ENCODE data around the gene KDSR.

DNA sequence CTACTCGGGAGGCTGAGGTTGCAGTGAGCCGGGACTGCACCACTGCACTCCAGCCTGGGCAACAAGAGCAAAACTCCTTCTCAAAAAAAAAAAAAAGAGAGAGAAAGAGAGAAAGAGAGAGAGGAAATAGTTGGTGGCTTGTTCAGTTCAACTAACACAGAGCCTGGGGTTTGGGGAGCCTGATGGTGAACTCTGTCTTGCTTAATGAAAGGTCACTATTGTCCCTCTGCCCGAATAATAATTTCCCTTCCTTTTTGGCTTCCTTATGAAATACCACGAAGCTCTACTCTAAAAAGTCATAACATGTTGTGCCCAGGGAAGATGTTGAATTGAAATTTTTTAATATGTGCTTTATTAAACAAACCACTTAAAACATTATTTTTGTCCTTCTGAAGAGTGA lies 64.8 kb downstream of the KDSR start:
- TF ChIP-seq POLR2A (IDR thresholded peaks at IDR 0.05) (no peak), POLR2AphosphoS5 (IDR thresholded peaks at IDR 0.05) (no peak)
- TF ChIP-seq, protein P1, sequence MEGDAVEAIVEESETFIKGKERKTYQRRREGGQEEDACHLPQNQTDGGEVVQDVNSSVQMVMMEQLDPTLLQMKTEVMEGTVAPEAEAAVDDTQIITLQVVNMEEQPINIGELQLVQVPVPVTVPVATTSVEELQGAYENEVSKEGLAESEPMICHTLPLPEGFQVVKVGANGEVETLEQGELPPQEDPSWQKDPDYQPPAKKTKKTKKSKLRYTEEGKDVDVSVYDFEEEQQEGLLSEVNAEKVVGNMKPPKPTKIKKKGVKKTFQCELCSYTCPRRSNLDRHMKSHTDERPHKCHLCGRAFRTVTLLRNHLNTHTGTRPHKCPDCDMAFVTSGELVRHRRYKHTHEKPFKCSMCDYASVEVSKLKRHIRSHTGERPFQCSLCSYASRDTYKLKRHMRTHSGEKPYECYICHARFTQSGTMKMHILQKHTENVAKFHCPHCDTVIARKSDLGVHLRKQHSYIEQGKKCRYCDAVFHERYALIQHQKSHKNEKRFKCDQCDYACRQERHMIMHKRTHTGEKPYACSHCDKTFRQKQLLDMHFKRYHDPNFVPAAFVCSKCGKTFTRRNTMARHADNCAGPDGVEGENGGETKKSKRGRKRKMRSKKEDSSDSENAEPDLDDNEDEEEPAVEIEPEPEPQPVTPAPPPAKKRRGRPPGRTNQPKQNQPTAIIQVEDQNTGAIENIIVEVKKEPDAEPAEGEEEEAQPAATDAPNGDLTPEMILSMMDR (IDR thresholded peaks at IDR 0.05 in 8 of 11, conservative IDR thresholded peaks at IDR 0.05 in 3 of 11), result no peak
